Vagina (tissue), 2 donors: ENCODE data around the gene LIMS4.
"Not testable (repeated sequence)": the region's sequence is repeated elsewhere in the genome, so short reads cannot be mapped to it uniquely, and the experiment has no call there.

Experiments used
- POLR2A ChIP-seq, 2 donors: fragments of 450-650 bp; IDR thresholded peaks; one replicate each; pipeline ENCODE4 v1.6.1; 2017; ENCODE audit warnings: antibody characterized with exemption in 2 of 2, mild to moderate bottlenecking in 2 of 2, moderate library complexity in 2 of 2
- TF ChIP-seq, protein P1 (sequence below), 3 experiments: fragments of 450-650 bp in 2 of 3; fragments of 200-600 bp in 1 of 3; sonication (generic) in 1 of 3; IDR thresholded peaks; one replicate each; pipeline ENCODE4 v1.5.1; 2017 to 2019; ENCODE audit warnings: antibody characterized with exemption in 3 of 3, mild to moderate bottlenecking in 2 of 3, moderate library complexity in 2 of 3

DNA sequence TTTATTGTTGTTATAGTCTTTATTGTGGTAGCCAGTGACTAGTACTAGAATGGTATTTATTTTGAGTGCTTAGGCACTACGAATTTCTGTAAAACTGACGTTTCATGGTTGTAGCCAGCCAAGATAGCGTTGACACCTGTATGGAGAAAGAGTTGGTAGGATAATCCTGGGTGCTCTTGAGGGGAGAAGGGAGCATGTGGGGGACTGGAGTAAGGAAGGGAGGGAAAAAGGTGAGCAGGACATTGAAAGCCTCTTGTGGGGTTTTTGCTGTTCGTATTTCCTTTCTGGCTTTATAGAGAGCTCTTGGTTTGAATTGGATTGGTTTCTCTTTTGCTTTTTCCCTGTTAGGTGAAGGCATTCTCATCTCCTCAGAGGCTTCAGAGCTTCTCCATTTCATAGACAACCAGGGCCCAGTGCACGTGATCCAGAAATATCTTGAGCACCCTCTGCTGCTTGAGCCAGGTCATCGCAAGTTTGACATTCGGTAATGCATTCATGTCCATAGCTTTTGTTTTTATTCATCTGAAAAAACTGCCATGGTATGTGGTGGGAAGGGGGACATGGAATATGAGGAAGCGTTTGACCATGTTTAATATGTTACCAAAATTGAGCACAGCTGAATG is 27.2 kb upstream of the LIMS4 start:
- TF ChIP-seq, protein P1, sequence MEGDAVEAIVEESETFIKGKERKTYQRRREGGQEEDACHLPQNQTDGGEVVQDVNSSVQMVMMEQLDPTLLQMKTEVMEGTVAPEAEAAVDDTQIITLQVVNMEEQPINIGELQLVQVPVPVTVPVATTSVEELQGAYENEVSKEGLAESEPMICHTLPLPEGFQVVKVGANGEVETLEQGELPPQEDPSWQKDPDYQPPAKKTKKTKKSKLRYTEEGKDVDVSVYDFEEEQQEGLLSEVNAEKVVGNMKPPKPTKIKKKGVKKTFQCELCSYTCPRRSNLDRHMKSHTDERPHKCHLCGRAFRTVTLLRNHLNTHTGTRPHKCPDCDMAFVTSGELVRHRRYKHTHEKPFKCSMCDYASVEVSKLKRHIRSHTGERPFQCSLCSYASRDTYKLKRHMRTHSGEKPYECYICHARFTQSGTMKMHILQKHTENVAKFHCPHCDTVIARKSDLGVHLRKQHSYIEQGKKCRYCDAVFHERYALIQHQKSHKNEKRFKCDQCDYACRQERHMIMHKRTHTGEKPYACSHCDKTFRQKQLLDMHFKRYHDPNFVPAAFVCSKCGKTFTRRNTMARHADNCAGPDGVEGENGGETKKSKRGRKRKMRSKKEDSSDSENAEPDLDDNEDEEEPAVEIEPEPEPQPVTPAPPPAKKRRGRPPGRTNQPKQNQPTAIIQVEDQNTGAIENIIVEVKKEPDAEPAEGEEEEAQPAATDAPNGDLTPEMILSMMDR (IDR thresholded peaks at IDR 0.05): not testable (repeated sequence)
- TF ChIP-seq POLR2A (IDR thresholded peaks at IDR 0.05): not testable (repeated sequence)
